Neural cell (in vitro differentiated cells): ENCODE results near the gene CRCP. TPM values are rescaled to one million over a fixed set of nuclear protein-coding genes. Genes with fewer than 3 reads are reported as not detected.
"Not testable (repeated sequence)": the region's sequence is repeated elsewhere in the genome, so short reads cannot be mapped to it uniquely, and the experiment has no call there.

Experiments used
- H2AFZ ChIP-seq: fragments of 200-600, 300-800 bp; sonication (generic), shearing (Covaris generic); 2 replicates; pipeline ENCODE4 v1.6.0; 2014; ENCODE audit warnings: low read depth, mild to moderate bottlenecking, antibody characterized with exemption, low read length, moderate library complexity
- H3F3A ChIP-seq: fragments of 200-600 bp; shearing (Covaris generic); 2 replicates; pipeline ENCODE4 v1.6.1; 2016; ENCODE audit warnings: mild to moderate bottlenecking, moderate library complexity, mixed read lengths, antibody characterized with exemption, low read length; ENCODE audit not compliant: insufficient read depth, poor library complexity, severe bottlenecking
- H3K27ac ChIP-seq: fragments of 200-600, 300-800 bp; sonication (generic), shearing (Covaris generic); 2 replicates; pipeline ENCODE4 v1.5.1; 2014; ENCODE audit warnings: mild to moderate bottlenecking, low read length, moderate library complexity
- H3K27me3 ChIP-seq: fragments of 300-800, 200-600 bp; sonication (generic), shearing (Covaris generic); 2 replicates; pipeline ENCODE4 v1.6.0; 2014; ENCODE audit warnings: mild to moderate bottlenecking, low read depth, low read length, moderate library complexity; ENCODE audit not compliant: insufficient read depth
- H3K36me3 ChIP-seq: fragments of 300-800, 200-600 bp; sonication (generic), shearing (Covaris generic); 2 replicates; pipeline ENCODE4 v1.5.1; 2014; ENCODE audit warnings: mild to moderate bottlenecking, antibody characterized with exemption, low read length, moderate library complexity; ENCODE audit not compliant: insufficient read depth
- H3K4me2 ChIP-seq: fragments of 300-800, 200-600 bp; sonication (generic), shearing (Covaris generic); 2 replicates; pipeline ENCODE4 v1.6.0; 2014; ENCODE audit warnings: mild to moderate bottlenecking, low read length
- H3K4me3 ChIP-seq: fragments of 300-800, 200-600 bp; sonication (generic), shearing (Covaris generic); 2 replicates; pipeline ENCODE4 v1.5.1; 2014; ENCODE audit warnings: mild to moderate bottlenecking, low read length, moderate library complexity
- H3K79me2 ChIP-seq: fragments of 200-600 bp; shearing (Covaris generic); replicated peaks from 2 replicates; pipeline ENCODE4 v1.6.0; 2014; ENCODE audit warnings: mild to moderate bottlenecking, low read length, moderate library complexity; ENCODE audit not compliant: insufficient read depth
- H3K9ac ChIP-seq: fragments of 300-800, 200-600 bp; sonication (generic), shearing (Covaris generic); 2 replicates; pipeline ENCODE4 v1.6.1; 2016; ENCODE audit warnings: mild to moderate bottlenecking, low read length, mixed read lengths
- H3K9me2 ChIP-seq: fragments of 200-600 bp; shearing (Covaris generic); 2 replicates; pipeline ENCODE4 v1.6.1; 2016; ENCODE audit warnings: mild to moderate bottlenecking, low read length, mixed read lengths; ENCODE audit not compliant: insufficient read depth
- H3K9me3 ChIP-seq: fragments of 200-600, 300-800 bp; sonication (generic), shearing (Covaris generic); 2 replicates; pipeline ENCODE4 v1.6.1; 2016; ENCODE audit warnings: mild to moderate bottlenecking, mixed run types, low read length, moderate library complexity, mixed read lengths
- H4K20me1 ChIP-seq: fragments of 200-600 bp; shearing (Covaris generic); 2 replicates; pipeline ENCODE4 v1.6.1; 2016; ENCODE audit warnings: mild to moderate bottlenecking, mixed run types; ENCODE audit not compliant: insufficient read depth
- CTCF ChIP-seq: fragments of 450-650 bp; IDR thresholded peaks from 2 replicates; pipeline ENCODE4 v1.5.1; 2014; ENCODE audit warnings: antibody characterized with exemption, mild to moderate bottlenecking, moderate library complexity; ENCODE audit not compliant: poor library complexity, severe bottlenecking
- EP300 ChIP-seq: fragments of 450-650 bp; conservative IDR thresholded peaks from 2 replicates; pipeline ENCODE4 v1.6.1; 2014; ENCODE audit warnings: antibody characterized with exemption, mild to moderate bottlenecking, moderate library complexity; ENCODE audit not compliant: poor library complexity, severe bottlenecking
- EZH2 ChIP-seq: fragments of 200-600, 300-800 bp; shearing (Covaris generic), sonication (generic); IDR thresholded peaks from 2 replicates; pipeline ENCODE4 v1.6.1; 2014; ENCODE audit warnings: antibody characterized with exemption, low read length, borderline replicate concordance, mild to moderate bottlenecking; ENCODE audit not compliant: insufficient read depth, poor library complexity, severe bottlenecking
- MXI1 ChIP-seq: fragments of 450-650 bp; conservative IDR thresholded peaks from 2 replicates; pipeline ENCODE4 v1.6.1; 2014; ENCODE audit warnings: antibody characterized with exemption, mild to moderate bottlenecking; ENCODE audit not compliant: poor library complexity, severe bottlenecking
- POLR2AphosphoS5 ChIP-seq: IDR thresholded peaks from 2 replicates; pipeline ENCODE4 v1.6.1; 2012
- RAD21 ChIP-seq: fragments of 450-650 bp; conservative IDR thresholded peaks from 2 replicates; pipeline ENCODE4 v1.6.1; 2014; ENCODE audit warnings: antibody characterized with exemption, mild to moderate bottlenecking, moderate library complexity
- REST ChIP-seq: IDR thresholded peaks from 2 replicates; pipeline ENCODE4 v1.6.1; 2012; ENCODE audit warnings: borderline replicate concordance
- SMC3 ChIP-seq: fragments of 450-650 bp; conservative IDR thresholded peaks from 2 replicates; pipeline ENCODE4 v1.6.1; 2014; ENCODE audit warnings: antibody characterized with exemption, mild to moderate bottlenecking, moderate library complexity; ENCODE audit not compliant: poor library complexity
- TAF1 ChIP-seq: IDR thresholded peaks from 2 replicates; pipeline ENCODE4 v1.6.1; 2012; ENCODE audit warnings: low read depth
- polyA plus RNA-seq: library from polyadenylated mRNA; depleted of rRNA; stranded (reverse); fragments of >200 nt; gene quantifications from 2 replicates; pipeline ENCODE4 v1.2.3, GENCODE V29; 2014

Gene CRCP
- polyA plus RNA-seq, 1 donor from 2014 or later: 53.6 TPM

GRCh38 chr7:66146701-66147100 lies 32.1 kb downstream of the CRCP start:
- Histone ChIP-seq H3K27ac (no peak overlapping the region), H2AFZ (no peak overlapping the region), H3K79me2 (no peaks in the 10 kb centered on the region), H3K9ac (no peak overlapping the region), H3K27me3 (no peaks in the 10 kb centered on the region), H3K36me3 (peaks cover 6% of the 10 kb centered on the region), H3K9me2 (no peaks in the 10 kb centered on the region), H3F3A (no peaks in the 10 kb centered on the region), H3K4me3 (no peak overlapping the region), H3K9me3 (no peaks in the 10 kb centered on the region), H3K4me2 (no peak overlapping the region), H4K20me1 (no peaks in the 10 kb centered on the region)
- TF ChIP-seq CTCF (no peak), POLR2AphosphoS5 (no peak), TAF1 (no peak), RAD21 (no peak), EZH2 (no peak)

GRCh38 chr7:66147657-66148056 lies 33.0 kb downstream of the CRCP start:
- H4K20me1 ChIP-seq, H3K36me3 ChIP-seq, H3K4me2 ChIP-seq, H3K9me3 ChIP-seq, H3K9ac ChIP-seq, H3K27me3 ChIP-seq, H2AFZ ChIP-seq, H3F3A ChIP-seq, H3K4me3 ChIP-seq, H3K79me2 ChIP-seq, H3K27ac ChIP-seq, H3K9me2 ChIP-seq: not testable (repeated sequence)

GRCh38 chr7:66150471-66150870 lies 35.8 kb downstream of the CRCP start:
- no peaks in the 10 kb centered on the region for H3K9me3 ChIP-seq
- no peak overlapping the region for H3K4me3 ChIP-seq
- TF ChIP-seq EP300 (no peak), SMC3 (no peak), TAF1 (no peak), EZH2 (no peak), REST (no peak), RAD21 (no peak), CTCF (no peak), POLR2AphosphoS5 (no peak), MXI1 (no peak)
- no peak overlapping the region for H3K9ac ChIP-seq
- H3K36me3 ChIP-seq: peaks cover 14% of the 10 kb centered on the region
- no peaks in the 10 kb centered on the region for H3K79me2 ChIP-seq
- H4K20me1 ChIP-seq: no peaks in the 10 kb centered on the region
- H3K9me2 ChIP-seq: no peaks in the 10 kb centered on the region
- H3K27ac ChIP-seq: no peak overlapping the region
- no peaks in the 10 kb centered on the region for H3F3A ChIP-seq
- no peak overlapping the region for H2AFZ ChIP-seq
- no peak overlapping the region for H3K4me2 ChIP-seq
- no peaks in the 10 kb centered on the region for H3K27me3 ChIP-seq
